ENCODE measurements around the gene SMURF2.

The SMURF2 gene

GRCh38 chr17:64500862-64501765, 161.0 kb downstream of the SMURF2 start:
- TF ChIP-seq MAX (IDR thresholded peaks at IDR 0.05) (no peak), REST (IDR thresholded peaks at IDR 0.05; ENCODE audit: low read depth) (no peak), EP300 (IDR thresholded peaks at IDR 0.05; ENCODE audit: borderline replicate concordance) (no peak), YY1 (IDR thresholded peaks at IDR 0.05; ENCODE audit: low read depth) (no peak), EGR1 (IDR thresholded peaks at IDR 0.05) (no peak), ZBTB7A (IDR thresholded peaks at IDR 0.05; ENCODE audit: low read depth) (no peak), TEAD4 (IDR thresholded peaks at IDR 0.05) (no peak), TCF12 (IDR thresholded peaks at IDR 0.05; ENCODE audit: low read depth) (no peak), CREB1 (IDR thresholded peaks at IDR 0.05; ENCODE audit: low read depth) (no peak), FOXM1 (IDR thresholded peaks at IDR 0.05; ENCODE audit: borderline replicate concordance, low read depth) (no peak), NFIC (IDR thresholded peaks at IDR 0.05) (no peak)

GRCh38 chr17:64500487-64500859, 161.6 kb downstream of the SMURF2 start:
- TF ChIP-seq YY1 (IDR thresholded peaks at IDR 0.05; ENCODE audit: low read depth) = no peak
- TF ChIP-seq FOXM1 (IDR thresholded peaks at IDR 0.05; ENCODE audit: borderline replicate concordance, low read depth) = no peak
- TF ChIP-seq CREB1 (IDR thresholded peaks at IDR 0.05; ENCODE audit: low read depth) = no peak
- no peak for TF ChIP-seq EP300 (IDR thresholded peaks at IDR 0.05; ENCODE audit: borderline replicate concordance)
- TF ChIP-seq REST (IDR thresholded peaks at IDR 0.05; ENCODE audit: low read depth) = no peak
- TF ChIP-seq TCF12 (IDR thresholded peaks at IDR 0.05; ENCODE audit: low read depth) = no peak
- no peak for TF ChIP-seq EGR1 (IDR thresholded peaks at IDR 0.05)
- no peak for TF ChIP-seq TEAD4 (IDR thresholded peaks at IDR 0.05)
- no peak for TF ChIP-seq ZBTB7A (IDR thresholded peaks at IDR 0.05; ENCODE audit: low read depth)
- no peak for TF ChIP-seq RAD21 (IDR thresholded peaks at IDR 0.05; ENCODE audit: low read depth)
- TF ChIP-seq USF1 (IDR thresholded peaks at IDR 0.05) = no peak
- no peak for TF ChIP-seq NFIC (IDR thresholded peaks at IDR 0.05)
- no peak for TF ChIP-seq CEBPB (IDR thresholded peaks at IDR 0.05)
- no peak for TF ChIP-seq TAF1 (IDR thresholded peaks at IDR 0.05; ENCODE audit: low read depth)
- TF ChIP-seq MAX (IDR thresholded peaks at IDR 0.05) = no peak

GRCh38 chr17:64499805-64500486, 162.2 kb downstream of the SMURF2 start:
- no peak for TF ChIP-seq RAD21 (IDR thresholded peaks at IDR 0.05; ENCODE audit: low read depth)
- no peak for TF ChIP-seq FOXM1 (IDR thresholded peaks at IDR 0.05; ENCODE audit: borderline replicate concordance, low read depth)
- TF ChIP-seq YY1 (IDR thresholded peaks at IDR 0.05; ENCODE audit: low read depth) = no peak
- TF ChIP-seq EGR1 (IDR thresholded peaks at IDR 0.05) = no peak
- TF ChIP-seq TCF12 (IDR thresholded peaks at IDR 0.05; ENCODE audit: low read depth) = no peak
- TF ChIP-seq ZBTB7A (IDR thresholded peaks at IDR 0.05; ENCODE audit: low read depth) = no peak

- TF ChIP-seq CREB1 (IDR thresholded peaks at IDR 0.05; ENCODE audit: low read depth) = no peak
- TF ChIP-seq TCF12 (IDR thresholded peaks at IDR 0.05; ENCODE audit: low read depth) = no peak
- no peak for TF ChIP-seq CEBPB (IDR thresholded peaks at IDR 0.05)
- no peak for TF ChIP-seq FOXM1 (IDR thresholded peaks at IDR 0.05; ENCODE audit: borderline replicate concordance, low read depth)
- no peak for TF ChIP-seq YY1 (IDR thresholded peaks at IDR 0.05; ENCODE audit: low read depth)
Measured at GRCh38 chr17:64498308-64499203, 163.6 kb downstream of the SMURF2 start.

GRCh38 chr17:64497565-64498035, 164.5 kb downstream of the SMURF2 start:
- no peak for TF ChIP-seq TCF12 (IDR thresholded peaks at IDR 0.05; ENCODE audit: low read depth)
- TF ChIP-seq YY1 (IDR thresholded peaks at IDR 0.05; ENCODE audit: low read depth) = no peak
